Body of pancreas (tissue), 4 donors: ENCODE data around the gene TMEM106A.
"Not testable (repeated sequence)": the region's sequence is repeated elsewhere in the genome, so short reads cannot be mapped to it uniquely, and the experiment has no call there.

Experiments used
- POLR2A ChIP-seq, 3 donors: fragments of 450-650 bp; IDR thresholded peaks; one replicate each; pipeline ENCODE4 v1.6.1; 2016; ENCODE audit warnings: antibody characterized with exemption in 3 of 3, mild to moderate bottlenecking in 2 of 3
- TF ChIP-seq, protein P1 (sequence below), 7 experiments: fragments of 450-650 bp in 4 of 7; fragments of 200-600 bp in 3 of 7; sonication (generic) in 3 of 7; IDR thresholded peaks; one replicate each; pipeline ENCODE4 v1.5.1; 2016 to 2019; ENCODE audit warnings: antibody characterized with exemption in 7 of 7

DNA sequence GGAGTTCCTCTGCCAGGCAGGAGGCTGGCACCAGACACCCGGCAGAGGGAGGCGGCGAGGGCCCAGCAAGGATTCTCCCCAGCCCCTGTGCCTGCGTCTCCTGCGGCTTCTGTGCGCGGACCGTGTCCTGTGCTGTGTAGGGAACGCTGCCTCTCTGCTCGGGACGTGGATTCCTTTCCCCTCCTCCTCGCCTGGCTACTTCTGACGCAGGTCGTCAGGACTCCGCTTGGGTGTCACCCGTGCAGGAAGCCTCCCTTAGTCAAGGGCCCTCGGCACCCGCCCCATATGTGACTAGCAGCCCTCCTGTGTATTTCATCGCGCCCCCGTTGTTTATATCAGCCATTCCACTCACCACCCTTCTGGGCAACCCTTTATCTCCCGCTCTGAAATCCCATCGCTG, 34.8 kb downstream of the TMEM106A start:
- TF ChIP-seq, protein P1, sequence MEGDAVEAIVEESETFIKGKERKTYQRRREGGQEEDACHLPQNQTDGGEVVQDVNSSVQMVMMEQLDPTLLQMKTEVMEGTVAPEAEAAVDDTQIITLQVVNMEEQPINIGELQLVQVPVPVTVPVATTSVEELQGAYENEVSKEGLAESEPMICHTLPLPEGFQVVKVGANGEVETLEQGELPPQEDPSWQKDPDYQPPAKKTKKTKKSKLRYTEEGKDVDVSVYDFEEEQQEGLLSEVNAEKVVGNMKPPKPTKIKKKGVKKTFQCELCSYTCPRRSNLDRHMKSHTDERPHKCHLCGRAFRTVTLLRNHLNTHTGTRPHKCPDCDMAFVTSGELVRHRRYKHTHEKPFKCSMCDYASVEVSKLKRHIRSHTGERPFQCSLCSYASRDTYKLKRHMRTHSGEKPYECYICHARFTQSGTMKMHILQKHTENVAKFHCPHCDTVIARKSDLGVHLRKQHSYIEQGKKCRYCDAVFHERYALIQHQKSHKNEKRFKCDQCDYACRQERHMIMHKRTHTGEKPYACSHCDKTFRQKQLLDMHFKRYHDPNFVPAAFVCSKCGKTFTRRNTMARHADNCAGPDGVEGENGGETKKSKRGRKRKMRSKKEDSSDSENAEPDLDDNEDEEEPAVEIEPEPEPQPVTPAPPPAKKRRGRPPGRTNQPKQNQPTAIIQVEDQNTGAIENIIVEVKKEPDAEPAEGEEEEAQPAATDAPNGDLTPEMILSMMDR (IDR thresholded peaks at IDR 0.05), result not testable (repeated sequence)
- not testable (repeated sequence) for TF ChIP-seq POLR2A (IDR thresholded peaks at IDR 0.05)
